GM12891 (cell line): ENCODE data around the gene NELFB.

Experiments used
- POLR2A ChIP-seq: IDR thresholded peaks from 2 replicates; pipeline ENCODE4 v1.6.1; 2011; ENCODE audit warnings: low read depth, low read length, control low read depth
- POLR2AphosphoS5 ChIP-seq: IDR thresholded peaks from 2 replicates; pipeline ENCODE4 v1.6.1; 2011; ENCODE audit warnings: low read depth, low read length, control low read depth

DNA sequence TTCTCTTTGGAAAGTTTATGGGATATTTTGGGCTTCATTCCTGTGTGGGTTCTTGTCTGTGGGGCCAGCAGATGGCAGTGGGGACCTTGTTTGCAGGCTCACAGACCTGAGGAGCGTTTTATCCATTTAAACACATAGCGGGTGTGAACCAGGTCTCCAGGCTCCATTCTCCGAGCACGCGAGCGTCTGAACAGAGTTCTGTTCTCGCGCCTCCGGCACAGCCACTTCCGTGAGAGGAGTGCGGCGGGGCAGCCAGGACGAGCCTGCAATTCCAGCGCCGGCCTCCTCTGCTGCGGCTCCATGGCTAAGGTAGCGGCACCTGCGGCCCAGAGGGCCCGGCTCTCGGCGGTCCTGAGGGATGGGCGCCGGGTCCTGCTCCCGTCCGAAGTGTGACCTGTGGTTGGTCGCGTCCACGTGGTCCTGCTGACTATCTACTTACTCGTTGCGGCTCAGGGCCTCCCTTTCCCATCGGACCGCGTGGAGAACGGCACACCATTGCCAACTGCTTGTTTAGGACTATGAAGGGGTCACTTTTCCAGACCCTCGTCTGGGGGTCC is 39.6 kb downstream of the NELFB start:
- TF ChIP-seq POLR2AphosphoS5, result no peak
- no peak for TF ChIP-seq POLR2A
